Cardiac muscle cell (in vitro differentiated cells and primary cell): ENCODE measurements around the gene AGAP2. TPM values are rescaled to one million over a fixed set of nuclear protein-coding genes. Genes with fewer than 3 reads are reported as not detected.

Experiments
- DNase-seq, 2 donors: peaks; one replicate each; pipeline versions ENCODE4 v3.0.0 to v3.0.0-alpha.2; 2010 to 2017; ENCODE audit warnings: low read depth in 1 of 2, low spot score in 1 of 2
- H3K27ac ChIP-seq: fragments of 200-600 bp; sonication (generic); 2 replicates; pipeline ENCODE4 v1.5.1; 2016
- H3K27me3 ChIP-seq: fragments of 200-600 bp; sonication (generic); 2 replicates; pipeline ENCODE4 v1.6.0; 2016; ENCODE audit warnings: control low read depth
- H3K36me3 ChIP-seq: fragments of 200-600 bp; sonication (generic); 2 replicates; pipeline ENCODE4 v1.5.1; 2016; ENCODE audit warnings: control low read depth
- H3K4me1 ChIP-seq: fragments of 200-600 bp; sonication (generic); 2 replicates; pipeline ENCODE4 v1.8.1; 2017; ENCODE audit warnings: low read depth, mild to moderate bottlenecking, mixed run types
- H3K4me3 ChIP-seq: fragments of 200-600 bp; sonication (generic); 2 replicates; pipeline ENCODE4 v1.5.1; 2016; ENCODE audit warnings: mild to moderate bottlenecking
- H3K9me3 ChIP-seq: fragments of 200-600 bp; sonication (generic); 2 replicates; pipeline ENCODE4 v1.5.1; 2017; ENCODE audit warnings: low read depth, mild to moderate bottlenecking, control low read depth
- polyA plus RNA-seq: library from polyadenylated mRNA; unstranded; fragments of >200 nt; fragmentation: Nextera tagmentation; extraction: Ambion mirVana; gene quantifications from 2 replicates; pipeline ENCODE4 v1.2.1, GENCODE V29; 2016
- total RNA-seq: library from RNA; depleted of rRNA; stranded (reverse); fragments of >200 nt; gene quantifications from 2 replicates; pipeline ENCODE4 v1.2.3, GENCODE V29; 2016
- TF ChIP-seq, protein P1 (sequence below): IDR thresholded peaks from 2 replicates; pipeline ENCODE4 v1.5.1; 2012; ENCODE audit warnings: low read depth, mild to moderate bottlenecking, low read length

Gene AGAP2
- total and polyA plus RNA-seq, 2 experiments from 2014 or later: 0.10 to 0.33 TPM

GRCh38 chr12:57781801-57782200 lies 43.3 kb upstream of the AGAP2 start:
- H3K9me3 ChIP-seq: no peaks in the 10 kb centered on the region
- TF ChIP-seq, protein P1, sequence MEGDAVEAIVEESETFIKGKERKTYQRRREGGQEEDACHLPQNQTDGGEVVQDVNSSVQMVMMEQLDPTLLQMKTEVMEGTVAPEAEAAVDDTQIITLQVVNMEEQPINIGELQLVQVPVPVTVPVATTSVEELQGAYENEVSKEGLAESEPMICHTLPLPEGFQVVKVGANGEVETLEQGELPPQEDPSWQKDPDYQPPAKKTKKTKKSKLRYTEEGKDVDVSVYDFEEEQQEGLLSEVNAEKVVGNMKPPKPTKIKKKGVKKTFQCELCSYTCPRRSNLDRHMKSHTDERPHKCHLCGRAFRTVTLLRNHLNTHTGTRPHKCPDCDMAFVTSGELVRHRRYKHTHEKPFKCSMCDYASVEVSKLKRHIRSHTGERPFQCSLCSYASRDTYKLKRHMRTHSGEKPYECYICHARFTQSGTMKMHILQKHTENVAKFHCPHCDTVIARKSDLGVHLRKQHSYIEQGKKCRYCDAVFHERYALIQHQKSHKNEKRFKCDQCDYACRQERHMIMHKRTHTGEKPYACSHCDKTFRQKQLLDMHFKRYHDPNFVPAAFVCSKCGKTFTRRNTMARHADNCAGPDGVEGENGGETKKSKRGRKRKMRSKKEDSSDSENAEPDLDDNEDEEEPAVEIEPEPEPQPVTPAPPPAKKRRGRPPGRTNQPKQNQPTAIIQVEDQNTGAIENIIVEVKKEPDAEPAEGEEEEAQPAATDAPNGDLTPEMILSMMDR: no peak
- H3K27ac ChIP-seq: no peak overlapping the region
- DNase-seq: no peak
- H3K4me3 ChIP-seq: no peak overlapping the region
- peaks cover 10% of the 10 kb centered on the region for H3K36me3 ChIP-seq
- peaks cover 6% of the 10 kb centered on the region for H3K4me1 ChIP-seq
- no peaks in the 10 kb centered on the region for H3K27me3 ChIP-seq

GRCh38 chr12:57781244-57781643 lies 42.7 kb upstream of the AGAP2 start:
- Histone ChIP-seq H3K9me3 (no peaks in the 10 kb centered on the region), H3K36me3 (peaks cover 4% of the 10 kb centered on the region), H3K27ac (no peak overlapping the region), H3K27me3 (no peaks in the 10 kb centered on the region), H3K4me1 (peaks cover 6% of the 10 kb centered on the region), H3K4me3 (no peak overlapping the region)
- TF ChIP-seq, protein P1: no peak
- DNase-seq: no peak

DNA sequence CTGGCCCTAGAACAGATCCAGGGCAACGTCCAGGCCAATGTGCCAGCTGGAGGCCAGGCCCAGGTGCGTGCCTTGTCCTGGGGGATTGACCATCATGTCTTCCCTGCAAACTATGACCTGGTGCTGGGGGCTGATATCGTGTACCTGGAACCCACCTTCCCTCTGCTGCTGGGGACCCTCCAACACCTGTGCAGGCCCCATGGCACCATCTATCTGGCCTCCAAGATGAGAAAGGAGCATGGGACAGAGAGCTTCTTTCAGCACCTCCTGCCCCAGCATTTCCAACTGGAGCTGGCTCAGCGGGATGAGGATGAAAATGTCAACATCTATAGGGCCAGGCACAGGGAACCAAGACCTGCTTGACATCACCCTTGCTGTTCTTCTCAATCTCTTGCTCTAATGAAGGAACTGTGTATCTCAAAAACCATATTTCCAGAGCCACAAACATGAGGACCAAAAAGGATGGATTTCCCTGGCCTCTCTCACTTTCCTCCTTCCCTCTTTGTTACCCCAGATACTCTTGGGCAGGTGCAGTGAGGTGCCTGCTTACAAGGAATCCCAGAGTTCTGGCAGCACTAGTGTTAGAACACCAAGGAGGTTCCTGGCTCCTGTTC lies 41.8 kb upstream of the AGAP2 start:
- no peak overlapping the region for H3K4me3 ChIP-seq
- TF ChIP-seq, protein P1: no peak
- H3K27me3 ChIP-seq: no peaks in the 10 kb centered on the region
- no peak overlapping the region for H3K27ac ChIP-seq
- H3K36me3 ChIP-seq: no peaks in the 10 kb centered on the region
- peaks cover 6% of the 10 kb centered on the region for H3K4me1 ChIP-seq
- DNase-seq: no peak
- H3K9me3 ChIP-seq: no peaks in the 10 kb centered on the region

DNA sequence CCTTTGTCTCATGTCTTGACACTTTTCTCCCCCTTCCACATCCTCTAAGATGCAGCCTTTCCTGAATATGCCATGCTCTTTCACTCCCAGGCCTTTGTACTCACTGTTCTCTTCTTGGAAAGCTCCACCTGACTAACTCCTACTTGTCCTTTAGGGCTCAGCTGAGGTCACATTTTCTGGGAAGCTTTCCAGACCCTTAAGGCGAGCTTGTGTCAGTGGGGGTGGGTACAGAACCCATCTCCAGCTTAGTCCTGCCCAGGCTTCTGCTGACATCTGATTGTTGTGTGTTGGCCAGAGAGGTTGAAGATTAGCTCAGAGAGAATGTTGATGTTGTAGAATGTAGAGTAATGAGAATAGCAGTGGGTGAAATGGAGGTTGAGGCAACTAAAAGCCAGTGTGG lies 41.2 kb upstream of the AGAP2 start:
- Histone ChIP-seq H3K9me3 (no peaks in the 10 kb centered on the region), H3K27ac (no peak overlapping the region), H3K4me1 (peaks cover 6% of the 10 kb centered on the region), H3K27me3 (no peaks in the 10 kb centered on the region), H3K4me3 (no peak overlapping the region), H3K36me3 (no peaks in the 10 kb centered on the region)
- DNase-seq: no peak
- TF ChIP-seq, protein P1: no peak

- H3K36me3 ChIP-seq: no peaks in the 10 kb centered on the region
- no peaks in the 10 kb centered on the region for H3K27me3 ChIP-seq
- DNase-seq: no peak
- H3K4me1 ChIP-seq: no peaks in the 10 kb centered on the region
- H3K4me3 ChIP-seq: no peak overlapping the region
- H3K27ac ChIP-seq: no peak overlapping the region
- H3K9me3 ChIP-seq: no peaks in the 10 kb centered on the region
- TF ChIP-seq, protein P1: no peak
These were observed 39.4 kb upstream of the AGAP2 start for GRCh38 chr12:57777911-57778310.

DNA sequence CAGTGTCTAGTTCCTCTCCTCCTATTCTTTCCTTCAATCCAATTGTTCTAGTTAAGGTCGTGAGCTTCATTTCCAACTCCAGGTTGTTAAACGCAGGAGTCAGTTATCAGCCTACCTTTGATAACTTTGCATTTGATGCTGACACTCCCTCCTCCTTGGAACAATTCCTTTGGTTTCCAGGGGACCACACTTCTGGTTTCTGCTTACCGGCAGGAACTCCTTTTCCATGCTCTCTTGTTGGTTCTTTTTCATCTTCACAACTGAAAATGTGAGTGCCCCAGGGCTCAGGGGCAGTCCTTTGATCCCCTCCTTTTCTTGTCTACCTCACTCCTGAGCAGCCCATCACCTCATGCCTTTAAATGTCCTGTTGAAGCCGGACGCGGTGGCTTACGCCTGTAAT lies 38.8 kb upstream of the AGAP2 start:
- Histone ChIP-seq H3K4me1 (no peaks in the 10 kb centered on the region), H3K9me3 (no peaks in the 10 kb centered on the region), H3K36me3 (no peaks in the 10 kb centered on the region), H3K27me3 (no peaks in the 10 kb centered on the region), H3K27ac (no peak overlapping the region), H3K4me3 (no peak overlapping the region)
- DNase-seq: no peak
- TF ChIP-seq, protein P1: no peak
